ENCODE data around the gene SLC12A5. TPM values are rescaled to one million over a fixed set of nuclear protein-coding genes. Genes with fewer than 3 reads are reported as not detected.

SLC12A5 gene
- total and polyA plus RNA-seq, 2 of the 4 experiments (the other 2 are of a cell fraction): 2.2 TPM; not detected in 1

GRCh38 chr20:46076806-46077205 is 47.8 kb downstream of the SLC12A5 start:
- Histone ChIP-seq H3K9me3 (ENCODE audit: control insufficient read depth, insufficient read depth, low read length) (no peaks in the 10 kb centered on the region), H3K9ac (ENCODE audit: low read depth, low read length) (no peak overlapping the region), H3K4ac (ENCODE audit: low read depth, low read length) (no peak overlapping the region), H3K23ac (ENCODE audit: low read depth, low read length) (no peak overlapping the region), H3K56ac (ENCODE audit: extremely low read depth, insufficient read depth, low read length) (no peak overlapping the region), H2AK5ac (ENCODE audit: low read depth, low read length) (no peak overlapping the region), H3K27me3 (ENCODE audit: control insufficient read depth, insufficient read depth, low read length) (no peaks in the 10 kb centered on the region), H3K14ac (replicated peaks; ENCODE audit: low read depth, low read length) (no peak overlapping the region), H2AFZ (replicated peaks; ENCODE audit: low read length, poor library complexity) (no peak overlapping the region), H4K20me1 (ENCODE audit: insufficient read depth, low read length) (peaks cover 41% of the 10 kb centered on the region), H3K4me3 (ENCODE audit: insufficient read depth, low read depth, low read length) (no peak overlapping the region), H4K8ac (ENCODE audit: low read depth in 2 of 2, low read length in 2 of 2) (no peak overlapping the region), H3K27ac (ENCODE audit: insufficient read depth, low read length) (no peak overlapping the region), H3K4me2 (ENCODE audit: low read depth, low read length) (no peak overlapping the region), H2BK20ac (ENCODE audit: low read depth, low read length) (no peak overlapping the region), H2BK15ac (ENCODE audit: low read depth, low read length) (no peak overlapping the region), H4K5ac (ENCODE audit: low read depth, low read length) (no peak overlapping the region), H3K79me1 (ENCODE audit: low read depth in 1 of 2, low read length in 2 of 2) (peaks cover 41 to 64% of the 10 kb centered on the region in 2 experiments), H3K18ac (ENCODE audit: low read depth, low read length) (no peak overlapping the region), H2AK9ac (replicated peaks; ENCODE audit: low read depth, low read length, poor library complexity) (no peak overlapping the region), H3K4me1 (ENCODE audit: control insufficient read depth, insufficient read depth, low read length) (no peaks in the 10 kb centered on the region), H2BK5ac (ENCODE audit: low read depth, low read length, poor library complexity, severe bottlenecking) (no peak overlapping the region), H3K36me3 (ENCODE audit: control insufficient read depth, insufficient read depth, low read length) (peaks cover 23% of the 10 kb centered on the region), H4K91ac (ENCODE audit: insufficient read depth, low read depth, low read length) (no peak overlapping the region), H2BK120ac (ENCODE audit: low read depth, low read length) (no peak overlapping the region), H3K9me1 (ENCODE audit: insufficient read depth, low read length) (peaks cover 15% of the 10 kb centered on the region)
- no TSS peak for BruUV-seq (replicated peaks)
- intact Hi-C loops (cut with micrococcal nuclease) (no loop called here), in situ Hi-C loops (cut with MboI; ENCODE audit: low sequenced_read_pairs) (no loop called here), dilution Hi-C loops (cut with HindIII; ENCODE audit: low sequenced_read_pairs, unreplicated experiment) (no loop called here)
- TF ChIP-seq BHLHE40 (IDR thresholded peaks at IDR 0.05; ENCODE audit: low read depth, low read length): no peak
- TF ChIP-seq USF2 (IDR thresholded peaks at IDR 0.05; ENCODE audit: low read depth, low read length): no peak
- no peak for TF ChIP-seq SMC3 (IDR thresholded peaks at IDR 0.05; ENCODE audit: low read depth, low read length)
- no peak for TF ChIP-seq CHD1 (IDR thresholded peaks at IDR 0.05; ENCODE audit: low read depth, low read length)
- TF ChIP-seq RFX5 (IDR thresholded peaks at IDR 0.05; ENCODE audit: low read depth, low read length): no peak
- no peak for TF ChIP-seq NFE2L2 (IDR thresholded peaks at IDR 0.05; ENCODE audit: low read depth, low read length)
- no peak for TF ChIP-seq CTCF (conservative IDR thresholded peaks at IDR 0.05; ENCODE audit: low read depth, low read length)
- no peak for TF ChIP-seq MAFK (IDR thresholded peaks at IDR 0.05; ENCODE audit: low read depth, low read length)
- TF ChIP-seq CEBPB (IDR thresholded peaks at IDR 0.05; ENCODE audit: low read depth, low read length): no peak
- no peak for TF ChIP-seq ELK1 (IDR thresholded peaks at IDR 0.05; ENCODE audit: borderline replicate concordance, low read depth, low read length)
- TF ChIP-seq RAD21 (IDR thresholded peaks at IDR 0.05; ENCODE audit: low read length): no peak
- TF ChIP-seq MXI1 (IDR thresholded peaks at IDR 0.05; ENCODE audit: borderline replicate concordance, low read depth, low read length): no peak
- TF ChIP-seq MAZ (IDR thresholded peaks at IDR 0.05; ENCODE audit: borderline replicate concordance, low read depth, low read length): no peak
- no peak for TF ChIP-seq POLR2A (IDR thresholded peaks at IDR 0.05; ENCODE audit: low read depth, low read length)
- no peak for TF ChIP-seq FOS (IDR thresholded peaks at IDR 0.05; ENCODE audit: low read depth, low read length)
- TF ChIP-seq RCOR1 (IDR thresholded peaks at IDR 0.05; ENCODE audit: insufficient replicate concordance, low read length): no peak
- CTCF ChIA-PET: interaction anchor here (0.5 to 1.7 kb wide), 2 partner anchors 9 to 19 kb away, joined by 3 to 4 read pairs; no protein-coding TSS in a partner anchor
- DNase-seq (no peak), ATAC-seq (ENCODE audit: low read depth) (no peak)
- WGBS, 2 experiments (ENCODE audit: extremely low coverage in 2 of 2, insufficient read length in 1 of 2): no CpG with 5 or more reads among the region's 7 CpGs
- POLR2A ChIA-PET (ENCODE audit: unreplicated experiment): no interaction called here
